Activated CD8-positive, alpha-beta memory T cell treated with anti-CD3 and anti-CD28 coated beads for 36 hours (primary cell): ENCODE measurements around the gene CELA1. TPM values are rescaled to one million over a fixed set of nuclear protein-coding genes. Genes with fewer than 3 reads are reported as not detected.
"Not testable (repeated sequence)": the region's sequence is repeated elsewhere in the genome, so short reads cannot be mapped to it uniquely, and the experiment has no call there.

Source experiments
- CTCF ChIA-PET: fragments of 350-600 bp; sonication (Branson Sonifier 250); formaldehyde crosslinking; loops from one replicate; lab custom pipeline; 2021; ENCODE audit warnings: antibody characterized with exemption; lab: Charles Lee
- POLR2A ChIA-PET: fragments of 350-600 bp; sonication (Branson Sonifier 250); formaldehyde crosslinking; loops from one replicate; lab custom pipeline; 2021; ENCODE audit warnings: antibody characterized with exemption; lab: Charles Lee
- total RNA-seq, 2 experiments: library from RNA; stranded (reverse); gene quantifications; one replicate each; pipeline ENCODE4 v1.2.3, GENCODE V29; 2021

CELA1 gene
- total RNA-seq, 2 experiments from 2014 or later: not detected

- CTCF ChIA-PET: interaction anchor here (1.3 to 1.5 kb wide), 3 partner anchors 10 to 47 kb away, joined by 3 to 5 read pairs (median 4); partner anchors contain the start of gene SMAGP
- POLR2A ChIA-PET: interaction anchor here (0.6 kb wide), 1 partner anchor 283 kb away, joined by 3 read pairs; no protein-coding TSS in a partner anchor
These were observed 52.4 kb downstream of the CELA1 start for GRCh38 chr12:51294097-51294496.

GRCh38 chr12:51293696-51294095 is 52.8 kb downstream of the CELA1 start:
- ChIA-PET POLR2A (interaction anchor here (0.6 kb wide), 1 partner anchor 283 kb away, joined by 3 read pairs; no protein-coding TSS in a partner anchor), CTCF (interaction anchor here (1.3 to 1.5 kb wide), 3 partner anchors 10 to 47 kb away, joined by 3 to 5 read pairs (median 4); partner anchors contain the start of gene SMAGP)

- CTCF ChIA-PET: interaction anchor here (1.5 to 2.0 kb wide), 2 partner anchors 10 to 50 kb away, joined by 3 to 4 read pairs; no protein-coding TSS in a partner anchor
- POLR2A ChIA-PET: not testable (repeated sequence)
These were observed 54.6 kb downstream of the CELA1 start for GRCh38 chr12:51291603-51292513.

GRCh38 chr12:51285843-51286242 is 60.6 kb downstream of the CELA1 start:
- ChIA-PET CTCF (interaction anchor here (1.1 kb wide), 1 partner anchor 54 kb away, joined by 3 read pairs; no protein-coding TSS in a partner anchor), POLR2A (no interaction called here)

GRCh38 chr12:51281202-51281924 is 65.1 kb downstream of the CELA1 start:
- CTCF ChIA-PET: interaction anchor here (0.6 to 1.2 kb wide), 2 partner anchors 11 to 21 kb away, joined by 3 read pairs; partner anchors contain the start of gene SMAGP
- POLR2A ChIA-PET: no interaction called here

Other genes with a start within 250 kb of the CELA1 start
- 10 to 100 TPM; 37.4 to 39.5 TPM for gene TFCP2, start 173.5 kb downstream of the CELA1 start, total RNA-seq
- 1 to 10 TPM; 6.9 to 9.9 TPM for gene POU6F1, start 128.6 kb downstream of the CELA1 start, total RNA-seq
- 10 to 100 TPM; 84.6 to 88.0 TPM for gene DAZAP2, start 107.9 kb downstream of the CELA1 start, total RNA-seq
- gene SMAGP, start 76.3 kb downstream of the CELA1 start, total RNA-seq: under 1 TPM; 0.82 to 0.86 TPM
- 10 to 100 TPM; 42.8 to 47.0 TPM for gene BIN2, start 22.5 kb downstream of the CELA1 start, total RNA-seq
- gene GALNT6, start 44.7 kb upstream of the CELA1 start, total RNA-seq: 10 to 100 TPM; 21.5 to 23.1 TPM
- gene SLC4A8, start 78.2 kb upstream of the CELA1 start, total RNA-seq: 1 to 10 TPM; 2.8 to 3.7 TPM
- 1 to 10 TPM; 1.1 to 1.3 TPM for gene SCN8A, start 244.6 kb upstream of the CELA1 start, total RNA-seq